ENCODE results near the gene CDK11A.

DNA sequence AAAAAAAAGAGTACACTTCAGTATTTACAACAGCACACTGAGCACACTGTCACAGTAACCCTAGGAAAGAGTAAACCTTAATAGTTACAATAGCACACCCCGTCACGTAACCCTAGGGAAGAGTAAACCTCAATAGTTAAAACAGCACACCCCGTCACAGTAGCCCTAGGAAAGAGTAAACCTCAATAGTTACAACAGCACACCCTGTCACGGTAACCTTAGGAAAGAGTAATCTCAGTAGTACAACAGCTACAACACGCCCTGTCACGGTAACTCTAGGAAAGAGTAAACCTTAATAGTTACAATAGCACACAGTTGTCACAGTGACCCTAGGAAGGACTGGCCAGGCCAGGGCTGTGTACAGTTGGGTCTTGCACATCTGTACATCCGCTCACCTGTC, 3.0 kb downstream of the CDK11A start:
- TF ChIP-seq FOXM1 (IDR thresholded peaks at IDR 0.05; ENCODE audit: borderline replicate concordance) (no peak), BHLHE40 (IDR thresholded peaks at IDR 0.05; ENCODE audit: borderline replicate concordance) (no peak), L3MBTL2 (conservative IDR thresholded peaks at IDR 0.05) (no peak), NFRKB (IDR thresholded peaks at IDR 0.05) (no peak)
